ENCODE results near the gene TREH.
A peak's percentile ranks its signal among the peaks of the same experiment; 100 is the strongest.

TREH gene

GRCh38 chr11:118658429-118659313 is 20.8 kb downstream of the TREH start:
- H3K9ac ChIP-seq: peak overlapping the region; percentile 6; the same call in 1 of the 2 replicates
- no peak overlapping the region for H3K4me3 ChIP-seq
- peak overlapping the region; percentile 26; the same call in 1 of the 2 replicates for H3K27ac ChIP-seq

GRCh38 chr11:118657709-118658428 is 21.6 kb downstream of the TREH start:
- H3K9ac ChIP-seq: no peak overlapping the region; the same call in 1 of the 2 replicates
- H3K9me3 ChIP-seq: no peaks in the 10 kb centered on the region
- no peaks in the 10 kb centered on the region for H3K36me3 ChIP-seq
- peaks cover 30% of the 10 kb centered on the region for H3K4me1 ChIP-seq
- H3K27me3 ChIP-seq: no peaks in the 10 kb centered on the region
- no peak overlapping the region for H3K4me3 ChIP-seq
- H3K4me2 ChIP-seq: peak overlapping the region; percentile 70
- no peaks in the 10 kb centered on the region for H4K20me1 ChIP-seq
- no peak overlapping the region for H3K27ac ChIP-seq
- TF ChIP-seq Cebpa-rat (IDR thresholded peaks at IDR 0.05): no peak

More at GRCh38 chr11:118658429-118659313, 20.8 kb downstream of the TREH start:
- TF ChIP-seq Cebpa-rat (IDR thresholded peaks at IDR 0.05): no peak
- H3K4me1 ChIP-seq: peaks cover 22% of the 10 kb centered on the region
- H3K27me3 ChIP-seq: no peaks in the 10 kb centered on the region
- H3K36me3 ChIP-seq: no peaks in the 10 kb centered on the region
- H3K4me2 ChIP-seq: peak overlapping the region; percentile 70
- H4K20me1 ChIP-seq: no peaks in the 10 kb centered on the region
- no peaks in the 10 kb centered on the region for H3K9me3 ChIP-seq

DNA sequence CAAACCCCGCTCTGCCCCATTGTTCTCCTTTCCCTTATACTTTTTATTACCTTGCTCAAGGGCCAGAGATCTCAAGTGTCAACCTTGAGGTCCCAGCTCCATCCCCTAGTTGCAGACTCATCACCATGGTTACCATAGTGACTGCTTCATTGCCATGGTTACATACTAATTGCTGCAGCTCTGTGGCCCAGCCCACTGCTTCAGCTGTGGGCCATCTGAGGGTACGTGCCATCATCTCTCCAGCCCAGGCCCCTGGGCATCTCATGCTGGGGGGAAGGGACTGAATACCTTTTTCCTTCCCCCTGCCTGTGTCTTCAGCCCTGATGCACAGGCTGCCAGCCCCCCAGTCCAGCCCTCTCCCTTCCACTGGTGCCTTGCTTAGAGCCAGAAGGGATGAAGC is 22.2 kb downstream of the TREH start:
- no peak for TF ChIP-seq Cebpa-rat (IDR thresholded peaks at IDR 0.05)
- Histone ChIP-seq H3K4me2 (no peak overlapping the region), H3K9ac (no peak overlapping the region), H3K4me3 (no peak overlapping the region), H3K9me3 (no peaks in the 10 kb centered on the region), H3K36me3 (no peaks in the 10 kb centered on the region), H3K27me3 (no peaks in the 10 kb centered on the region), H3K4me1 (peaks cover 36% of the 10 kb centered on the region), H3K27ac (no peak overlapping the region), H4K20me1 (no peaks in the 10 kb centered on the region)

DNA sequence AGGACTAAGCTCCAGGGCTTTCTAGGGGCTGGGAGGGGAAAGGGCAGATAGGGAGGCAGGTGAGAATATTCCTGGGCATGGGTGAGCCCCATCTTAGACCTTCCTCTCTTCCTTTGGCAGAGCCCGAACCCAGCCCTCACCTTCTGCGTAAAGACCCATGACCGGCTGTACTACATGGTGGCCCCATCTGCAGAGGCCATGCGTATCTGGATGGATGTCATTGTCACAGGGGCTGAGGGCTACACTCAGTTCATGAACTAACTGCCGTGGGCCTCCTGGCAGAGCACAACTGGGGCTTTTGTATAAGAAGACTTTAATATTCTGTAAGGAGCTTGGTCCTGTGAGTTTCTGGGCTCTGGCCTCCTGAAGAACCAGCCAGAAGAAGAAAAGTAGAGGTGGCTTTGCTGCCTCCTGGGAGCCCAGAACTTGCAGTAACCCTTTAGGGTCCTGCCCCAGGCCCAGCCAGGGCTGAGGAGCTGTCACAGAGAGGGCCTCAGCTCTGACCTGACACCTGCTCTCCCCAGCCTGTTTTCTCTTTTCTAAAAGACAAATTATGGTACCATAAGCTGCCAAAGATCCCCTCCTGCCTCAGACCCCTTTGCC is 22.8 kb downstream of the TREH start:
- no peak overlapping the region for H3K27ac ChIP-seq
- H3K36me3 ChIP-seq: no peaks in the 10 kb centered on the region
- H3K4me3 ChIP-seq: no peak overlapping the region
- no peak for TF ChIP-seq Cebpa-rat (IDR thresholded peaks at IDR 0.05)
- H3K4me1 ChIP-seq: peaks cover 42% of the 10 kb centered on the region
- no peak overlapping the region for H3K9ac ChIP-seq
- H3K9me3 ChIP-seq: no peaks in the 10 kb centered on the region
- no peaks in the 10 kb centered on the region for H3K27me3 ChIP-seq
- no peaks in the 10 kb centered on the region for H4K20me1 ChIP-seq
- no peak overlapping the region for H3K4me2 ChIP-seq

GRCh38 chr11:118655486-118656190 is 23.8 kb downstream of the TREH start:
- Histone ChIP-seq H3K27ac (no peak overlapping the region), H3K9me3 (no peaks in the 10 kb centered on the region), H3K4me2 (no peak overlapping the region), H3K9ac (no peak overlapping the region), H3K36me3 (no peaks in the 10 kb centered on the region), H3K4me3 (no peak overlapping the region), H3K4me1 (peaks cover 42% of the 10 kb centered on the region), H4K20me1 (no peaks in the 10 kb centered on the region), H3K27me3 (no peaks in the 10 kb centered on the region)
- TF ChIP-seq Cebpa-rat (IDR thresholded peaks at IDR 0.05): no peak

- H4K20me1 ChIP-seq: no peaks in the 10 kb centered on the region
- H3K27me3 ChIP-seq: no peaks in the 10 kb centered on the region
- H3K4me3 ChIP-seq: no peak overlapping the region
- H3K36me3 ChIP-seq: no peaks in the 10 kb centered on the region
- no peak overlapping the region for H3K4me2 ChIP-seq
- no peak overlapping the region for H3K27ac ChIP-seq
- H3K4me1 ChIP-seq: peaks cover 29% of the 10 kb centered on the region
- H3K9ac ChIP-seq: no peak overlapping the region
- H3K9me3 ChIP-seq: no peaks in the 10 kb centered on the region
- no peak for TF ChIP-seq Cebpa-rat (IDR thresholded peaks at IDR 0.05)
Observed at GRCh38 chr11:118653684-118654390, 25.6 kb downstream of the TREH start.

DNA sequence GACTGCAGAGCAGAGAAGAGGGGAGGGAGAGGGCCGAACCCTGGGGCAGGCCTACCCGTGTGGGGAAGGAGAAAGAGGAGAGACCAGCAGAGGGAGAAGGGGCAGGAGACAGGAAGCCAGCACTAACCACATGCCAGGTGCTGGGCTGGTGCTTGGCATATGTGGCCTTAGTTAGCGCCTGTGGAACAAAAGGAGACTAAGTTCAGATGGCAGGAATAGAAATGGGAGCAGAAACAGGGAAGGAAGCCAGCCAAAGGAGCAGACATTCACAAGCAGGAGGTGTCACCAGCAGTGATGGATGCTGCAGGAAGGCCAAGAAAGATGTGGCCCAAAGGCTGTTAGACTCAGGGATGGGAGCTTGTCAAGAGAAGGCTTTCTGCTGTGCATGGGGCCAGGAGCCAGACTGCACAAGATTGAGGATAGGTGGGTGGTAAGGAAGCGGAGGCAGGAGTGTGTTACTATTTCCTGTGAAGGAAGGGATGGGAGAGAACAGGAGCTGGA is 26.7 kb downstream of the TREH start:
- peak overlapping the region; percentile 53; the same call in 1 of the 2 replicates for H3K9ac ChIP-seq
- no peaks in the 10 kb centered on the region for H4K20me1 ChIP-seq
- H3K4me3 ChIP-seq: no peak overlapping the region
- H3K9me3 ChIP-seq: no peaks in the 10 kb centered on the region
- H3K27ac ChIP-seq: peak overlapping the region; percentile 74
- H3K4me2 ChIP-seq: peak overlapping the region; percentile 74
- TF ChIP-seq Cebpa-rat (IDR thresholded peaks at IDR 0.05): no peak
- peaks cover 21% of the 10 kb centered on the region for H3K4me1 ChIP-seq
- H3K36me3 ChIP-seq: no peaks in the 10 kb centered on the region
- H3K27me3 ChIP-seq: no peaks in the 10 kb centered on the region

GRCh38 chr11:118651820-118652219 is 27.6 kb downstream of the TREH start:
- peak overlapping the region; percentile 74 for H3K4me2 ChIP-seq

More at GRCh38 chr11:118651820-118652219, 27.6 kb downstream of the TREH start:
- no peak overlapping the region for H3K4me3 ChIP-seq
- peak overlapping the region; percentile 74; the same call in 1 of the 2 replicates for H3K27ac ChIP-seq
- H3K27me3 ChIP-seq: no peaks in the 10 kb centered on the region
- no peaks in the 10 kb centered on the region for H3K9me3 ChIP-seq
- H3K36me3 ChIP-seq: no peaks in the 10 kb centered on the region
- H3K4me1 ChIP-seq: peaks cover 21% of the 10 kb centered on the region
- H4K20me1 ChIP-seq: no peaks in the 10 kb centered on the region
- no peak overlapping the region for H3K9ac ChIP-seq
- no peak for TF ChIP-seq Cebpa-rat (IDR thresholded peaks at IDR 0.05)

Measured in BLaER1 (cell line).